Caco-2 (cell line): Measurements from ENCODE around the gene MRPS10. TPM values are rescaled to one million over a fixed set of nuclear protein-coding genes. Genes with fewer than 3 reads are reported as not detected.

Source experiments
- Bru-seq: library from RNA; stranded (reverse); fragments of 400-500 nt; gene quantifications from one replicate; lab custom pipeline; 2021; lab: Mats Ljungman, UMichigan
- BruChase-seq, 2 experiments: library from RNA; stranded (reverse); fragments of 400-500 nt; gene quantifications; one replicate each; lab custom pipeline; 2021; lab: Mats Ljungman, UMichigan
- BruUV-seq: library from RNA; stranded (reverse); fragments of 400-500 nt; replicated peaks from 2 replicates; lab custom pipeline; 2021; lab: Mats Ljungman, UMichigan
- CTCF ChIA-PET: fragments of 300-600 bp; sonication (Branson Sonifier 250); formaldehyde crosslinking; loops from one replicate; lab custom pipeline; 2022; ENCODE audit warnings: antibody characterized with exemption; lab: Charles Lee
- POLR2A ChIA-PET: fragments of 300-600 bp; sonication (Branson Sonifier 250); formaldehyde crosslinking; loops from one replicate; lab custom pipeline; 2022; ENCODE audit warnings: antibody characterized with exemption; lab: Charles Lee
- DNase-seq, 2 experiments: peaks; one replicate each; pipeline versions ENCODE4 v3.0.0 to v3.0.0-alpha.2; 2020 to 2022
- H3K27me3 ChIP-seq: replicated peaks from 2 replicates; pipeline ENCODE4 v1.6.0; 2011; ENCODE audit warnings: low read length; ENCODE audit not compliant: control insufficient read depth, insufficient read depth
- H3K36me3 ChIP-seq: 2 replicates; pipeline ENCODE4 v1.5.1; 2011; ENCODE audit warnings: low read length; ENCODE audit not compliant: control insufficient read depth, insufficient read depth
- H3K4me1 ChIP-seq: fragments of 250-450 bp; sonication (Bioruptor Pico); 2 replicates; pipeline ENCODE4 v1.5.1; 2020; ENCODE audit warnings: mild to moderate bottlenecking
- H3K4me3 ChIP-seq: 2 replicates; pipeline ENCODE4 v1.5.1; 2011; ENCODE audit warnings: low read depth, mild to moderate bottlenecking, control low read depth, low read length
- H3K9me3 ChIP-seq: fragments of 250-450 bp; sonication (Bioruptor Pico); 2 replicates; pipeline ENCODE4 v1.5.1; 2020; ENCODE audit warnings: mild to moderate bottlenecking, moderate library complexity
- H3K27ac Mint-ChIP-seq: one replicate; pipeline ENCODE4 v1.8.0; 2022; ENCODE audit warnings: mixed read lengths; ENCODE audit not compliant: unreplicated experiment
- H3K27me3 Mint-ChIP-seq: one replicate; pipeline ENCODE4 v1.8.0; 2022; ENCODE audit warnings: mixed read lengths; ENCODE audit not compliant: insufficient read depth, unreplicated experiment
- H3K36me3 Mint-ChIP-seq: one replicate; pipeline ENCODE4 v1.8.0; 2022; ENCODE audit warnings: mild to moderate bottlenecking, mixed read lengths; ENCODE audit not compliant: insufficient read depth, unreplicated experiment
- H3K4me1 Mint-ChIP-seq: one replicate; pipeline ENCODE4 v1.8.0; 2022; ENCODE audit warnings: low read depth, mixed read lengths; ENCODE audit not compliant: unreplicated experiment
- H3K4me3 Mint-ChIP-seq: one replicate; pipeline ENCODE4 v1.8.0; 2022; ENCODE audit warnings: mild to moderate bottlenecking, moderate library complexity, mixed read lengths; ENCODE audit not compliant: unreplicated experiment
- H3K9me3 Mint-ChIP-seq: one replicate; pipeline ENCODE4 v1.8.0; 2022; ENCODE audit warnings: mixed read lengths; ENCODE audit not compliant: unreplicated experiment
- intact Hi-C: fragments of 100-400 bp; cut with micrococcal nuclease; formaldehyde crosslinking; loops from one replicate; pipeline ENCODE4 v1.10.0; 2022; ENCODE audit not compliant: unreplicated experiment
- long read RNA-seq: library from polyadenylated mRNA; stranded (forward); transcript quantifications from one replicate; pipeline ENCODE4 v2.0.0, GENCODE V29; 2022
- total RNA-seq: library from RNA; stranded (reverse); gene quantifications from 2 replicates; pipeline ENCODE4 v1.2.3, GENCODE V29; 2022
- TF ChIP-seq, protein P1 (sequence below), 2 experiments: fragments of 200-600 bp in 1 of 2; IDR thresholded peaks; 1 replicate in 1 of 2; 2 replicates in 1 of 2; pipeline versions ENCODE4 v1.5.1 to v1.8.0; 2011 to 2022; ENCODE audit warnings: antibody characterized with exemption in 1 of 2, control low read depth in 1 of 2, inconsistent platforms in 1 of 2, low read depth in 1 of 2, low read length in 1 of 2, mild to moderate bottlenecking in 1 of 2, moderate library complexity in 1 of 2; ENCODE audit not compliant: insufficient read depth in 1 of 2, severe bottlenecking in 1 of 2, unreplicated experiment in 1 of 2

Gene MRPS10
- total RNA-seq, result 32.3 and 38.6 TPM in 2 replicates
- percentile 85 among the genes with signal in this experiment for Bru-seq, nascent RNA
- BruChase-seq, experiment 1, labeled RNA remaining after a 2-hour chase, result percentile 89 among the genes with signal in this experiment
- BruChase-seq, experiment 2, labeled RNA remaining after a 6-hour chase, result percentile 93 among the genes with signal in this experiment
- long read RNA-seq, transcript MRPS10-201 (7 exons, 2,110 nt), result major isoform, 106 of 164 reads
- long read RNA-seq, partial matches to known transcripts, result 2 of 164 reads
- long read RNA-seq, other reads (novel, unspliced or antisense), result 56 of 164 reads

GRCh38 chr6:42217519-42218367 lies at the start of gene MRPS10:
Gene MRPS10, minus strand, starts transcription at chr6:42217861. Its CDS starts 12 bp downstream, at chr6:42217849.
- Histone ChIP-seq H3K36me3 (no peaks in the 10 kb centered on the region), H3K27me3 (no peaks in the 10 kb centered on the region), H3K4me1 (peaks cover 7% of the 10 kb centered on the region), H3K4me3 (peak within 1 kb of the TSS; percentile 87), H3K9me3 (no peaks in the 10 kb centered on the region)
- H3K4me1 Mint-ChIP-seq, result no peaks in the 10 kb centered on the region
- peaks cover 31% of the 10 kb centered on the region for H3K36me3 Mint-ChIP-seq
- no peaks in the 10 kb centered on the region for H3K9me3 Mint-ChIP-seq
- DNase-seq, result peak; percentile 93 to 94
- ChIA-PET CTCF (interaction anchor here (0.8 kb wide), 2 partner anchors 51 to 81 kb away, joined by 4 to 5 read pairs; no protein-coding TSS in a partner anchor), POLR2A (interaction anchor here (0.6 to 0.8 kb wide), 3 partner anchors 12 to 168 kb away, joined by 4 to 9 read pairs (median 5); partner anchors contain the start of gene C6orf132)
- H3K27me3 Mint-ChIP-seq, result no peaks in the 10 kb centered on the region
- TF ChIP-seq, protein P1, sequence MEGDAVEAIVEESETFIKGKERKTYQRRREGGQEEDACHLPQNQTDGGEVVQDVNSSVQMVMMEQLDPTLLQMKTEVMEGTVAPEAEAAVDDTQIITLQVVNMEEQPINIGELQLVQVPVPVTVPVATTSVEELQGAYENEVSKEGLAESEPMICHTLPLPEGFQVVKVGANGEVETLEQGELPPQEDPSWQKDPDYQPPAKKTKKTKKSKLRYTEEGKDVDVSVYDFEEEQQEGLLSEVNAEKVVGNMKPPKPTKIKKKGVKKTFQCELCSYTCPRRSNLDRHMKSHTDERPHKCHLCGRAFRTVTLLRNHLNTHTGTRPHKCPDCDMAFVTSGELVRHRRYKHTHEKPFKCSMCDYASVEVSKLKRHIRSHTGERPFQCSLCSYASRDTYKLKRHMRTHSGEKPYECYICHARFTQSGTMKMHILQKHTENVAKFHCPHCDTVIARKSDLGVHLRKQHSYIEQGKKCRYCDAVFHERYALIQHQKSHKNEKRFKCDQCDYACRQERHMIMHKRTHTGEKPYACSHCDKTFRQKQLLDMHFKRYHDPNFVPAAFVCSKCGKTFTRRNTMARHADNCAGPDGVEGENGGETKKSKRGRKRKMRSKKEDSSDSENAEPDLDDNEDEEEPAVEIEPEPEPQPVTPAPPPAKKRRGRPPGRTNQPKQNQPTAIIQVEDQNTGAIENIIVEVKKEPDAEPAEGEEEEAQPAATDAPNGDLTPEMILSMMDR (IDR thresholded peaks at IDR 0.05; ENCODE audit: insufficient read depth in 1 of 2, low read depth in 1 of 2, low read length in 1 of 2, severe bottlenecking in 1 of 2, unreplicated experiment in 1 of 2), result no peak
- H3K4me3 Mint-ChIP-seq, result peak within 1 kb of the TSS; percentile 99
- no TSS peak for BruUV-seq
- intact Hi-C loops, result loop anchor here (1.0 to 2.0 kb wide), 2 partner anchors 10 to 75 kb away; partner anchors contain the start of gene C6orf132
- H3K27ac Mint-ChIP-seq, result peak within 1 kb of the TSS; percentile 99

- H3K36me3 Mint-ChIP-seq, result no peaks in the 10 kb centered on the region
- no peak for DNase-seq
- H3K4me1 Mint-ChIP-seq, result no peaks in the 10 kb centered on the region
Observed at GRCh38 chr6:42266538-42266937, 48.9 kb upstream of the MRPS10 start.

More at GRCh38 chr6:42266538-42266937, 48.9 kb upstream of the MRPS10 start:
- no peaks in the 10 kb centered on the region; the same call in 1 of the 2 replicates for H3K27me3 ChIP-seq
- TF ChIP-seq, protein P1 (IDR thresholded peaks at IDR 0.05; ENCODE audit: insufficient read depth in 1 of 2, low read depth in 1 of 2, low read length in 1 of 2, severe bottlenecking in 1 of 2, unreplicated experiment in 1 of 2), result no peak
- Mint-ChIP-seq H3K27ac (no peak overlapping the region), H3K4me3 (no peak overlapping the region), H3K9me3 (no peaks in the 10 kb centered on the region), H3K27me3 (no peaks in the 10 kb centered on the region)
- no TSS peak for BruUV-seq
- no peaks in the 10 kb centered on the region for H3K36me3 ChIP-seq
- POLR2A ChIA-PET, result no interaction called here
- intact Hi-C loops, result no loop called here
- H3K4me3 ChIP-seq, result no peak overlapping the region
- CTCF ChIA-PET, result no interaction called here
- no peaks in the 10 kb centered on the region for H3K9me3 ChIP-seq
- H3K4me1 ChIP-seq, result no peaks in the 10 kb centered on the region
